GM21786 (cell line): ENCODE data around the gene STK24.
"Not testable (repeated sequence)": the region's sequence is repeated elsewhere in the genome, so short reads cannot be mapped to it uniquely, and the experiment has no call there.

ENCODE experiments used
- ATAC-seq: cut with Tn5 transposase; IDR thresholded peaks from one replicate; pipeline ENCODE4 v1.9.1; 2021; ENCODE audit not compliant: unreplicated experiment

STK24 gene

DNA sequence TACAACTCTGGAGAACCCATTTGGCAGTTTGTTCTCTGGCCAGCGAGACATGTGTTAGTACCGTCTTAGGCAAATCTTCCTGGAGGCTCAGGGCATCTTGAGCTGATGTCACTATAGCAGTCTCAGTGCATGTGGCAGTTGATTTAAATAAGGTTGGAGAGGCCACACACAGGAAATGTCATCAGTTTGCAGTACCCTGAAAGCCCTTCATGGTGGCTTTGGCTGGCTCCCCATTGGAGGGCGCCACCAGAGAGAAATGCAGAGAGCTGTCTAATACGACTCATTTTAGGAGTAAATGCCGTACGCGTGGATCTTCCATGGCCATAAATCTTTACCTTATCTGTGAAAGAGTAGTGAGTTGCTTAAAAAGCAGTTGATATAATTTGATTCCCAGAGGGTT lies 163.1 kb downstream of the STK24 start:
- no peak for ATAC-seq

DNA sequence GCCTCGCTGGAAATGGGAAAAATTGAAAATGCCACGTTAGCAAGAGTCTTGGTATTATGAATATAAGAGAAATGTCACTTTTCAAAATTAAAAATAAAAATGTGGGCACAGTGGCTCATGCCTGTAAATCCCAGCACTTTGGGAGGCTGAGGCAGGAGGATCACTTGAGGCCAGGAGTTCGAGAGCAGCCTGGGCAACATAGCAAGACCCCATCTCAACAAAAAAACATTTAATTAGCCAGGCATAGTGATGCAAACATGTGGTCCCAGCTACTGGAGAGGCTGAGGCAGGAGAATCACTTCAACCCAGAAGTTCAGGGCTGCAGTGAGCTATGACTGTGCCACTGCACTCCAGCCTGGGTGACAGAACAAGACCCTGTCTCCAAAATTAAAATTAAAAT lies 163.6 kb downstream of the STK24 start:
- ATAC-seq, result not testable (repeated sequence)

DNA sequence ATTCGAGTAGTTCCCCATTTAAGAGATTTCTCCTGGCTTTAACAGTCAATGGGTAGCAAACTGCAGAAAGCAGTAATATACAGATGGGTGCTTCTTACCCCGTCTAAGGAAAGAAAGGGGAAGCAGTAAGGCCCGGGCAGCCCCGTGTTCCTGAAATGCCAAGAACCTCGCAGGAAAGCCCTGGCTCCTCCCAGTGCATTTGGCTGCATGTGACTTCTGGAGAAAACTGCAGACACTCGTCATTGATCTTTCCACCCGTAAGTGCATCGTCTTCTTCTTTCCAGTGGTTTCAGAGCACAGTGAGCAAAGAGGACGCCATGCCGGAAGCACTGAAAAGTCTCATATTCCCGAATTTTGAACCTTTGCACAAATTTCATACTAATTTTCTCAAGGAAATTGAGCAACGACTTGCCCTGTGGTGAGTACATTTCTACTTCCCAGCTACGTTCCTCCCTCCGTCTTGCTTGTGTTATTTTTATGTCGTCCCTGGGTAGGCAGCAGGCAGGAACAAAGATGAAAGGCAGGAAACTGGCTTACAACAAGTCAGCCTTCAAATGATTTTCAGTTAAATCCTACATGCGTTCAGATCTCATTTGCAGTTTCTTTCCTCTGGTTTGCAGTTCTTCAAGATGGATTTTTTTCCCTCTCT lies 165.2 kb downstream of the STK24 start:
- no peak for ATAC-seq

DNA sequence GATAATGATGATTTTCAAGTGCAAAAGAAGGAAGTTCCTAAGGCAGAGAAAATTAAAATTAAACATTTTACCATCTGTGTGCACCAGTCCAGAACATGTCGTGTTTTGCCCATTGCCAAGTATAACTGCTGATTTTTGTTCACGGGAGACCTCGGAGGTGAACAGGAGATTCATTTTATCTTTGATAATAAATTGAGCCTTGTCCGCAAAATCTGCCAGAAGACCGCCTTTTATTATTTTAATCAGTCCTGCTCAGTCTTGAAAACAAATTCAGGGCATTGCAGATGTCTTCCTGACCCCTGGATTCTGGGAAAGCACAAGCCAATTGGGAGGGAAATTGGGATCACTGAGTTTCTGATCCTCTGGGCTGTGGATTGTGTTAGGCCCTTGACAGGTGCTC lies 165.9 kb downstream of the STK24 start:
- no peak for ATAC-seq

DNA sequence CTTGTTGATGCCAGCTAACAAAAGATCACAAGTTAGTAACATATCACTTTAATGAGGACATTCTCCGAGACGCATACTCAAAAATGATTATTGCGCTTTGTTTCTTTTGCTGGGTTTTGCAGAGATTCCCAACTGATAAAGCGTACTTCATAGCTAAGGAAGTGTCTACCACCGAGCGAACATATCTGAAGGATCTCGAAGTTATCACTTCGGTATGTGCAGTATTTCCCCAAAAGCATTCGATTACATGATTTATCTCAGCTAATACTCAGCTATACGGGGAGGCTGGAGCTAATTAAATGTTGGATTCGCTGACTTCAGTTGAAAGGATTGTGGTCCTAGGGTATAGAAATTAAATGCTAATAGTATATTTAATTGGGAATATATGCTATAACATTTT lies 166.3 kb downstream of the STK24 start:
- ATAC-seq, result no peak

DNA sequence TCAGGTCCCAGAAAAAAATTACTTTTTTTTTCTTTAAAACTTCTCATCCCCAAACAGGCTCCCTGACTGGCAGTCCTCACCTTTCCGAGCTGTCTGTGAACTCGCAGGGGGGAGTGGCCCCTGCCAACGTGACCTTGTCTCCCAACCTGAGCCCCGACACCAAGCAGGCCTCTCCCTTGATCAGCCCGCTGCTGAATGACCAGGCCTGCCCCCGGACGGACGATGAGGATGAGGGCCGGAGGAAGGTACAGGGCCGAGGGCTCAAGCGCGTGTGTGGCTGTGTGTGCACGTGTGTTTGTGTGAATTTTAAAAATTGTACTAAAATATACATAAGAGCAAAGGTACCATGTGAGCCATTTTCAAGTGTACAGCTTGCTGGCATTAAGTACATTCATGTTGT lies 167.6 kb downstream of the STK24 start:
- ATAC-seq, result no peak

DNA sequence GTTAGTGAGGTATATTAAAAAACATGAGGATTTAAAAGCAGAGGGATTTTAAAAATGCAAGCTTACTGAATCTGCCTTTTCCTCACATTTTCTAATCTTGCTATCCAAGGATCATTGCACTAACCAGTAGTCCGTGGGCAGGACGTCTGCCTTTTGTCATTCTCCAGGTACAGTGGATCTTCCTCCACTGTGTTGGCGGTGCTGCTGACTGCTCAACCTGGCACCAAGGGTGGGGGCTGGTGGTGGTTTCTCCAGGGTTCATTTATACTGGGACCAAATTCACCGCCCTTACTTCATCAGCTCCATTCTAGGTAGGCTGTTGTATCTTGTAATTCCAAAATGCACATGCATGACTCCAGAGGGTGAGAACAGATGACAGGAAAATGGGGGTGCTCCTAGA lies 169.3 kb downstream of the STK24 start:
- ATAC-seq, result no peak

DNA sequence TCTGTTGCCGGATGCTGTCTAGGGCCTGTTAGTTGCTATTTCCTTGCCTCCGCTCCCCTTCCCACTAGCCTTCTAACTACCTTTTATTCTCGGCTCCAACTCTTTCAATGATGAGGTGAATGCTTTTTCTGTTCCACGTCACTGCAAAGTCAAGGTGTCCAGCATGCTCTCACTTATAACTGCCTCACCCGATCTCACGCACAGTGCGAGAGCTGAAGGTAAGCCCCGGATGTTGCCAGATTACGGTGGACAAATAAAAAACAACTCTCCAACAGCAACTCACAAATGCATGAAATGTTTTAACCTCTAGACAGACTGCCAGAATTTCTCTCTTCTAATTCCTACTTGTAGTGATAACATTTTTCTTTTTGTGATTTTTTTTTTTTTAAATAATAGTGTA lies 169.9 kb downstream of the STK24 start:
- no peak for ATAC-seq

DNA sequence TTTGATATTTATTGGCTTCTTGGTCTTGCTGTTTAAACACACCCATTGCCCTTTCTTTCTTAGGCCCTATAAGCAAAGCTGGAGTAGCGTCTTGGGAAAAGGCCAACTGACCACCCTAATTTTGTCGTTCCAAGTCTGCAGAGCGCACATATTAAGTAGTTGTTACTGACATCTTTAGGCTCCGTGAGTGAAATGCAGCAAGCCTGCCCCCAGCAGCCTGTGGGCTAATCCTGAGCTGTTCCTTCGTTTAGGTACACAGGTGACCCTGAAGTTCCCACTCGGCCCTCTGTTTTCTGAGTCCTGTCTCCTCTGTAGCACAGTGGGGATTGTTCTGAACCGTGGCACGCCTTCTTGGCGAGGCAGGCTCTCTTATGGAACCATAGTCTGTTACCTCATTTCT lies 170.5 kb downstream of the STK24 start:
- no peak for ATAC-seq

DNA sequence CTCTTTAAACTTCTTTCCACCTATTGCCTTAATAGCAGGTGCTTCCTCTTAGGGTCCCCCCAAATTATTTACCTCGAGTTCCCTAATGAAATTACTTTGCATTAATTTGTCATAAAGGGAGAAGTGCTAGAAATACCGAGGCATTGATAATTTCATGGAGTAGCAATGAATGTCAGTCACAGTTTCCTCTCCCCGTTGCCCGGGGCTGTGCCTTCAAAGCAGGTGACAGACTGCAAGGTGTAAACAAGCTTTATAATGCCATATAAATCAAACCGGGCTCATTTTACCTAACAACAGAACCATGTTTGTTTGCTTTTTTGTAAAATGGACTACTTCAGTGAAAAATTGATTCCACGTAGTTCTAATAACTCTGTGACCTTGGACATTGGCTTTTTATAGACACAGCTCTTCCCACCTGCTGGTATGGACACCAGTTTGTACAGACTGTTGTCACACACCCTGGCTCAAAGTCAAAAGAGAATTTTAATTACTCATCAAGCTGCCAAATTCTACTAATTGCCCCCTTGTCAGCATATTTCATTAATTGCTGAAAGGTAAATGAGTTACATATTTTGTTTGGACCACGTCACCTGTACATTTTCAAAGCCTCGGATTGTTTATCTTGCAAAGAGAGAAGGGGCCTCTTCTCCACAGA lies 171.1 kb downstream of the STK24 start:
- no peak for ATAC-seq

DNA sequence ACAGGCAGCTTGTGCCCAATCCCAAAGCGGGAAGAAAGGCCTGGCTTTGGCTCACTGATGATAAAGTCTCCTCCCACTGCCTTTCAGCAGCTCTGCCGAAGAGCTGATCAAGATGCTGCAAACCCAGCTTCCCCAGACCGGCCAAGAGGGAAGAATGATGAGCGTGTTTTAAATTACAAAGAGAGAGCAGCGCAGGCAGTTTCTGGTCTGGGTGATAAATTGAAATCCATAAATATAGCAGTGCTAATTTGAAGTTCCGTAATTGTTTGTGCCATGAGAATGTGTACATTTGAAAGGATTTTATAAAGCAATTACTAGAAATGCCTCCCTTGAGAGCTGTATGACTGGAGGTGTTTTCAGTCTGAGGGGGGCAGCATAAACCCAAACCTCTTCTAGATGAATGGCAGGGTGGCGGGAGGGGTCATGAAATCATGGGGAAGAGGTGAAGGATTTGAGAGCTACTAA lies 171.8 kb downstream of the STK24 start:
- ATAC-seq, result no peak

DNA sequence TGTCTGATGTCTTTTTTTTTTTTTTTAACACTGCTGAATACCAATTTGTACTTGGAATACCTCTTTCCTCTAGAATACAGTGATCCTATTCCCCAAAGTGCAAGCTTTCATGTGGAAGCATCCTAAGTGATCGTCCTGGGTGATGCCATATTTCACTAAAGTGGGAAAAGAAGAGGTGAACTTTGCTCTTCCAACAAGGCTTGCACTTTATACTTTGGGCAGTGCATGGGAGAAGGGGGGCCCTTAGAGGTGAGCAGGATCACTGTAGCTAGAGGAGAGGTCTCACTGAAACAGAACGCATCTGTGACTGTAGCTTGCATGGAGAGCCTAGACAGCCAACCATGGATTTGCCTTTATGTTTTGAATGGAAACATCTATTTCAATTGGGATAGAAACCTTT lies 173.8 kb downstream of the STK24 start:
- ATAC-seq, result no peak

DNA sequence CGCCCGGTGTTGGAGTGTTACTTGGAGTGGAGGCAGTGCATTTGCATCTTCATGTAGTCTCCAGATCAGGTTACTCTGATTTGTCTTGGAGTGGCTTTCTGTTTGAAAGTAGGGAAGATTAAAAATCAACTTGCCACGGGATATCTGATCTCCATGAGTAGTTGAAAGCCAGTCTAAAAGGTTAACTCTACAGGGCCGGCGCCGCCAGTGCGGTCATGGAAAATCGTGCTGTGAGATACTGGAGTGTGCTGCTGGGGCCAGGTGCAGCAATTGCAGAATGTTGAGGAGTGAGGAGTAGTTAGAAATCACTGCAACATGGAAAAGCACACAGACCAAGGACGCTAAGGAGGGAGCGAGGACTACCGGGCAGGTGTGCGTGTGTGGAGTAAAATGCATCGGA lies 175.0 kb downstream of the STK24 start:
- no peak for ATAC-seq

DNA sequence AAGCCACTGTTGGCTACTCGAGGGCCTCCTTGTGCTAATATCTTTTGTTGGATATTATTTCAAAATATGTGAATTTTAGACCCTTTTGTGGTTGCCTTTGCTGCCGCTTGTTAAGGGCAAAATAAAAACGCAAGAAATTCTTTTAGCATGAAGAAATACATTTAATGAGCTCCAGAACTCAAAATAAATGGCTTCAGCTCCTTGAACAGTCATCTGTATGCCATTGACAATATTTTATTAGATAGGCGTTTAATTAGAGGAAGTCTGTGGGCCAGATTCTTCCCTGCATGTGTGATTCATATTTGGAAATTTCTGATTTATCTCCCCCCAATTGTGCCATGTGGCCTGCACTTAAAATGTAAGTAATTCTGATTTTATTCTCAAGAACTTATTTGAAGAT lies 177.2 kb downstream of the STK24 start:
- ATAC-seq, result no peak

DNA sequence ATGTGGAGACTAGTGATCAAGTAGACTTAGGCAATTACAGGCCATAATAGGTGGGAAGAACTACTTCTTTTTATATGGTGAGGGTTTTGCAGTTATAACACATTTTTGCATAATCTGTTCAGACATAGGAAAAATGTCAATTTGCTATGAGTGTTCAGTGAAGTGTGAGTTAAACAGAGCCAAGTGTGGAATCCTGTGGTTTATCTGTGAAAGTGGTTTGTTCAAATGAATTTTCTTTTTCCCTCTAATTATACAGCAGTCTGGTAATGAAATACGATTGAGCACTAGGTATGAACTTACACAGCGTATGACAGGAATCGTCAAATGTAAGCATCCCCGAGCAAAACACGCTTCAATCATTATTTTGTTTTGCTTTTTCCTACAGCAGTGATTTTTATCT lies 178.3 kb downstream of the STK24 start:
- ATAC-seq, result no peak

DNA sequence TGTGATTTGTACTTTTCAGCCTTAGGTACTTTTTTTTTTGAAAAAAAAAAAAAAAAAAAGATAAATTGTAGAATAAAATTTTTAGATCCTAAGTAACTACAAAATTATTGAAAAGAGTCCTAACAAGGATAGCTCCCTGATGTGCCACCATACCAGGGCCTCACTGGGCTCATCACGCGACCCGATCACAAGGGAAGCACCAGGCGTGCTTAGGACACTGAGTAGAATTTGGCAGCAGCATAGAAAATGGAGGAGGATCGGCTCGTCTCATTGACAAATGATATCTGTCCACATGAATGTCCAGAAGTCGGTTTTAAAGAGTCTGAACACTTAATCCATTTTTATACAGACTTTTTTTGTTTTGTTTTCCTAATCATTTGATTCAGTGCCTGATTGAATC lies 179.0 kb downstream of the STK24 start:
- ATAC-seq, result no peak

DNA sequence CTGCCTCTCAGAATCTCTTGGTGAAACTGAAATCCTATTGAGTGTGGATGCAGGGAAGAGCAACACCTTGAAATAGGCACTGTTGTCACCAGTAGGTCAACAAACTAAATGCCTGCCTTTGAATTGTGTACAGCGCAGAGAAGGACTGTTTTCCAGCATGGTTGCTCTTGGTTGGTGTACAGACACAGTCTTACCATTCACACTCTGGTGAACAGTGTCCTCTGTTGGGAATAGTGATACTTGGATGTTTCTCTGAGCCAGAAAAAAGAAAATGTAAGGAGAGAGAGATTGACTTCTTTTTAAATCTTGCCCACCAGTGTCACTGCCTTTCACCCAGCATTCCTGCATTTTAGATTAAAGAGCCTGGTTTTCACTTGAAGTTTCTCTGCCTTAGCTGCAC lies 179.7 kb downstream of the STK24 start:
- no peak for ATAC-seq

DNA sequence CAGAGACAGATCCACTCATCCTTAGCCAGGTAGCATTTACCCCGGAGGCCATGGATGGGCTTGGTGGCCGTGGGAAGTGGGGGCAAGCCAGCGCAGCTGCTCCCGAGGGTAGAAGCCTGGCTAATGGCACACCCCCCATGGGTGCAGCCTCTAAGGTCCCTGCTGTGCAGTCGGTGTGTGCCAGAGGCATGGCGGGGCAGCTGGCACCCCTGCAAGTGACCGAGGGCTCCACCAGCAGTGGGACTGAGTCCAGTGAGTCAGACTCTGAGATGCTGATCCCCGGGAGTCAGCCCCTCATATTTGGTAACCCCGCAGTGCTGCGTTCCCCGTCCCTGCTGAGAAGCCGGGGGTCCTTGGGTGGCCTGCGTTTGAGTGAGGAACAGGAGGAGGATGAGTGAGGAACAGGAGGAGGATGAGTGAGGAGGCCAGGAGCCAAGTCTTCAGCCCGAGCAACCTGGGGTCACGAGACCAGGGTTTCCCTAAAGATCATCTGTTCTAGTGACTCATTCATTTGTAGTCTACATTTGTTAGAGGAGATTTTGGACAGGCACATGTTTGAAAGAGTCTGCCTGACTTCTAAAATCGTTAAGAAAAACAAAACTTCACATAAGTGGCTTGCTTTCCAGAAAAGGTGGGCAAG lies 180.7 kb downstream of the STK24 start:
- no peak for ATAC-seq
